Activated CD8-positive, alpha-beta memory T cell treated with anti-CD3 and anti-CD28 coated beads for 1 hour (primary cell): ENCODE results near the gene OAS1.
"Not testable (repeated sequence)": the region's sequence is repeated elsewhere in the genome, so short reads cannot be mapped to it uniquely, and the experiment has no call there.

Experiments used
- DNase-seq, 2 donors: peaks; one replicate each; pipeline ENCODE4 v3.0.0-alpha.2; 2020; ENCODE audit warnings: low read depth in 1 of 2; ENCODE audit errors: extremely low read depth in 1 of 2

The OAS1 gene

GRCh38 chr12:112898380-112898779, 8.4 kb upstream of the OAS1 start:
- no peak for DNase-seq

DNA sequence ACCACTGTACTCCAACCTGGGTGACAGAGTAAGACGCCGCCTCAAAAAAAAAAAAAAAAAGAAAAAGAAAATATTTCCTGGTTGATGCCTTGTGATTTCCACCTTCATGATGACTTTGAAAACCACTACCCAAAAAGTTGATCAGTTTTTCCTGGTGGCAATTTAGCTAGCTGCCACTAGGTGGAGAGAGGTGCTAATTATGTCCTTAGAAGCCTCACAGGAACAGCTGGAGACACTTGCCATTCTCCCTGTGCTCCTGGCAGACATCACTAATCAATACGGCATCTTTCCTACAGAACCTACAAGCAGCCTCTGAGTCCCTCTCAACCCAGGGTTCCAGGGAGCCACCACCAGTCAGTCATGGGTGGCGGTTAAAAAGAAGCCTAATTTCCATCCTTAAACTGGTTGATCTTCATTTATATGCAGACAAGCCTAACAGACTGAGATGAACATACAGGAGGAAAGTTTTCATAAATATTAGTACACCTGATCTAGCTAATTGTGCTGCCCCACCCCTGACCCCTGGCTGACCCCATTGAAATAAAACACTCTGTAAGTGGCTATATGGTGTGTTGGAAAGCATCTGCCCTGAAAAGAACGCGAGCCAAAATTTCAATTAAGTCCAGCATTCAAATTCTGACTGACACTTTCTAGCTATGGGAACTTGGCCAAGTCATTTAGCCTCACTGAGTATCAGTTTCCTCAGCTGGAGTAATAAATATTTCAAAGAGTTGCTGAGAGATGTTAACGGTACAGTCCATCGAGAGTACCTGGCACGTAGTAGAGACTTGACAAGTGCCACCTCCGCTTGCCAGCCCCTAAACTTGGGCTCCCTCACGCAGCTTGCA, 6.2 kb upstream of the OAS1 start:
- DNase-seq: no peak

- no peak for DNase-seq
Observed at GRCh38 chr12:112901271-112901670, 5.5 kb upstream of the OAS1 start.

- no peak for DNase-seq
Observed at GRCh38 chr12:112904571-112904970, 2.2 kb upstream of the OAS1 start.

- DNase-seq: no peak
Observed at GRCh38 chr12:112905451-112906089, 1.2 kb upstream of the OAS1 start.

DNA sequence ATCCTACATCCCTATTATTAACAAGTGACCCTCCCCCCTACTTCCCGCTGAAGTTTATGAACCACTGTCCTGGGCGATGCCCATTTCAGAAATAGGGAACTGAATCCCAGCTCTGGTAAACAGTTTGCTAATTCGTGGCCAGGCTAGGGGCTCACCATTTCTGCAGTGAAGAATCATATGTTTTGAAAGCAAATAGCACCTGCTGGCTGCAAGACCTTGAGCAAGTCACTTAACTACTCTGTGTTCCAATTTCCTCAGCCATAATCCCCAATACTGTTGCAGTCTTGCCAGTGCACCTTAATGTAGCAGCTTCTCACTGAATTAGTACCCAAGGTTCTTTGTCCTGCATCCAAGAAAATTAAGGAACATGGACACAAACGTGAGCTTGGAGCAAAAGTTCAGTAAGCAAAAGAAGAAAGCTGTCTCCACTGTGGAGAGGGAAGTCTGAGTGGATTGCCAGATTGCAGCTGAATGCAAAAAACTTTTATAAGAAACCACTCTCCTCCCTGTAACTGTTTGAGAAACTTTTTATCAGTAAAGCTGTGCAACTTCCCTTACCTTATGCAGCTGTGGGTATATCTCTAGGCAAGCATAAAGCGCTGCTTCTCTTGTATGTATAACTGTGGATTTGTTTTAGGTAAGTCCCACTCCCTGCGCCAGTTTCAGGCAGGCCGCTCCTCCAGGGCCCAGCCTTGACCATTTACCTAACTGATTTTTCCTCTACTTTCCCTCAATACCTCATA, 824 bp downstream of the OAS1 start:
- no peak for DNase-seq

DNA sequence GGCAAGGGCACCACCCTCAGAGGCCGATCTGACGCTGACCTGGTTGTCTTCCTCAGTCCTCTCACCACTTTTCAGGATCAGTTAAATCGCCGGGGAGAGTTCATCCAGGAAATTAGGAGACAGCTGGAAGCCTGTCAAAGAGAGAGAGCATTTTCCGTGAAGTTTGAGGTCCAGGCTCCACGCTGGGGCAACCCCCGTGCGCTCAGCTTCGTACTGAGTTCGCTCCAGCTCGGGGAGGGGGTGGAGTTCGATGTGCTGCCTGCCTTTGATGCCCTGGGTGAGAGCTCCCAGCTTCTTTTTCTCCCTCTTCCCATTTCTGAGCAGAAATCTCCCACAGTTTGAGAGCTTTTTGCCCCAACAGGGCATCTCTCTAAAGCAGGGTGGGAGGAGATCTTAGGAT, 1.8 kb downstream of the OAS1 start:
- no peak for DNase-seq

GRCh38 chr12:112909693-112910092, 2.9 kb downstream of the OAS1 start:
- DNase-seq: no peak

DNA sequence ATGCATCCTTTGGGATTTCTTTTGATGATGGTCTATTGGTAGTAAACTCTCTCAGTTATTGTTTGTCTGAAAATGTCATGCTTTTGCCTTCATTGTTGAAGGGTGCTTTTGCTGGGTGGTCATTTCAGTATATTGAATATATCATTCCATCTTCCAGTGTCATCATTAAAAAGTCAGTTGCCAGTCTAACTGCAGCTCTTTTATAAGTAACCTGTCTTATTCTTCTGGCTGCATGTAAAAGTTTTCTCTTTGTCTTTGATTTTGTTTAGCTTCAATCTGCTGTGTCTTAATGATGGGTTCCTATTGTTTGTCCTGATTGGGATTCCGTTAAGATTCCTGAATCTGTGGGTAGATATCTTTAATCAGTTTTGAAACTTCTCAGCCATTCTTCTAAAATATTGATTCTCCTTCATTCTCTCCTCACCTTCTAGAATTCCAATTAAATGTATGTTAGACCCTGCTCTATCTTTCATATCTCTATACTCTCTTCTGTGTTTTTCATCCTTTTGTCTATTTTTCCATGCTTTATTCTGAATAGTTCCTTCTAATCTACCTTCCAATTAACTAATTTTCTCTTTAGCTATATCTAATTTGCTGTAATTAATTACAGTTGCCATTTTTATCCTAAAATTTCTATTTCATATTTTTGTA, 6.4 kb downstream of the OAS1 start:
- DNase-seq: no peak

GRCh38 chr12:112913888-112914287, 7.1 kb downstream of the OAS1 start:
- not testable (repeated sequence) for DNase-seq

- DNase-seq: no peak
Observed at GRCh38 chr12:112916270-112916669, 9.5 kb downstream of the OAS1 start.

DNA sequence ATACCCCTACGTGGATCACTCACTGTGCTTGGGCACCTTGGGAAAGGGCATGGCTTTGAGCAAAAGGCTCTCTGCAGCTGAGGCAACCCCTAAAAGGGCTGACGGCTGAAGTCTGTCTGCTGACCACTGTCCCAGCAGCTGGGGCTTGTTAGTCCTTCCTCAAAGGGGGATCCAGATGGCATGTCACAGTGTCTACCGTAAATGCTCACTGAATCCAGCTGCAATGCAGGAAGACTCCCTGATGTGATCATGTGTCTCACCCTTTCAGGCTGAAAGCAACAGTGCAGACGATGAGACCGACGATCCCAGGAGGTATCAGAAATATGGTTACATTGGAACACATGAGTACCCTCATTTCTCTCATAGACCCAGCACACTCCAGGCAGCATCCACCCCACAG, 12.4 kb downstream of the OAS1 start:
- no peak for DNase-seq

GRCh38 chr12:112924986-112925385, 18.2 kb downstream of the OAS1 start:
- no peak for DNase-seq

GRCh38 chr12:112926416-112927033, 19.8 kb downstream of the OAS1 start:
- DNase-seq: not testable (repeated sequence)

DNA sequence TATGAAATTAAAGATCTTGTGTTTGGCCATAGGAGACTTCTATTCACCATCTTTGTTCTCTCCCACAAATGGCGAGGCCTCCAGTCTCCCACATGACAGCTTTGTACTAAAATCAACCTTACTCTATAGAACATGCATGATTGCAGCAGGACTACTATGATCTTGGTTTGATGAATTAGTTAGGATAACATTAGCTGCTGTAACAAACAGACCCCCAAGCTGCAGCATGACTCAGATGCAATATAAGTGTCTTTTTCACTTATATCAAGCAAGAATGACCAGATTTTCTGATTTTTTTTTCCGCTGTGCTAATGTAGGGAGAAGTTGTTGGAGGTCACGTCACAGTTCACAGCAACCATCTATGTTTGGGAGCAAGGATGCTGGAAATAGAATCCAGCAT, 20.7 kb downstream of the OAS1 start:
- no peak for DNase-seq

GRCh38 chr12:112927925-112928324, 21.2 kb downstream of the OAS1 start:
- no peak for DNase-seq

GRCh38 chr12:112928978-112929377, 22.2 kb downstream of the OAS1 start:
- DNase-seq: no peak

- no peak for DNase-seq
Observed at GRCh38 chr12:112929715-112930114, 23.0 kb downstream of the OAS1 start.

DNA sequence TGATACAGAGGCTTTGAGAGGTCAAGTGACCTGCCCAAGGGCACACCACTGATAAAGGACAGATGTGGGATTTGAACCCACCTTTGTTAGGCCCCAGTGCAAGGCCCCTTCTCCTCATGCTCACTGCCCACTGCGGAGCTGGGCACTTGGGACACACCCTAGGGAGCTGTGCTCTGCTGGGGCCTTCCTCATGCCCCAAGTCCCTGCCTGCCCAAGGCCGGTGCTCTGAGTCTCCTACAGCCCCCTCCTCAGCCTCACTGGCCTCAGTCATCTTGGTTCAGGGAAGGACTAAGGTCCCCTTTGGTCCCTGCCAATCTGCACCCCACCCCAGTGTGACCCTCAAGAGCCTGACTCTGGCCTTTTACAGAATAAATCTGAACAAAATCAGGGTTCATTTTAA, 23.6 kb downstream of the OAS1 start:
- no peak for DNase-seq

DNA sequence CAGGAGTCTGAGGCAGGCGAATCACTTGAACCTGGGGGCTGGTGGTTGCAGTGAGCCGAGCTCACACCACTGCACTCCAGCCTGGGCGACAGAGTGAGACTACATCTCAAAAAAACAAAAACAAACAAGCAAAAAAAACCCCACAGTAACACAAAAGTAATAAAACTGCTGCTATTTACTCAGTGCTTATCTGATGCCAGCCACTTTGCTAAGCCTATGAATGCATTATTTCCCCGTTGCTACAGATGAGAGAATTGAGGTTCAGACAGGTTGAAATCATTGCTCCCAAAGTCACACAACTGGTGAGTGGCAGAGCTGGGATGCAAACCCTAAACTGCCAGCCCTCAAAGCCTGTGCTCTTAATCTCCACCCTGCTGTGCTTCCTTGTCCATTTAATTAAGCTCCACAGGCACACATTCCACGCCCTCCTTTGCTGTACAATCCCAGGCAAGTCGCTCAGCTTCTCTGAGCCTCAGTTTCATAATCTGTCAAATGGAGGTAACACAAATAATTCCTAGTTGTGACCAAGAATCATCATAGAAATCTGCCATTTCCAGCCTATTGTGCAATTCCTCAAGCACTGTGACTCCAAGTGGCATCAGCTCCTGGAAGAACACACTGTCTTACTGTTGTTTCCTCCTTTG, 25.8 kb downstream of the OAS1 start:
- DNase-seq: no peak
